NT2/D1 (cell line): ENCODE data around the gene HDAC3.

Source experiments
- DNase-seq: peaks from one replicate; pipeline ENCODE4 v3.0.0-alpha.2; 2011; ENCODE audit warnings: low read depth, low spot score
- H3K27me3 ChIP-seq: 2 replicates; pipeline ENCODE4 v1.6.0; 2011; ENCODE audit warnings: mild to moderate bottlenecking; ENCODE audit not compliant: insufficient read length, insufficient read depth
- H3K36me3 ChIP-seq: 2 replicates; pipeline ENCODE4 v1.6.1; 2011; ENCODE audit warnings: mild to moderate bottlenecking, low read length, mixed read lengths; ENCODE audit not compliant: insufficient read depth, insufficient read length
- H3K4me1 ChIP-seq: 2 replicates; pipeline ENCODE4 v1.5.1; 2011; ENCODE audit not compliant: insufficient read depth, insufficient read length
- H3K4me3 ChIP-seq: 2 replicates; pipeline ENCODE4 v1.5.1; 2011; ENCODE audit warnings: low read depth; ENCODE audit not compliant: insufficient read length
- H3K9ac ChIP-seq: 2 replicates; pipeline ENCODE4 v1.6.0; 2011; ENCODE audit warnings: low read depth; ENCODE audit not compliant: insufficient read length
- H3K9me3 ChIP-seq: 2 replicates; pipeline ENCODE4 v1.5.1; 2011; ENCODE audit warnings: mild to moderate bottlenecking, low read length; ENCODE audit not compliant: insufficient read depth
- SUZ12 ChIP-seq: IDR thresholded peaks from 2 replicates; pipeline ENCODE4 v1.6.1; 2011; ENCODE audit not compliant: insufficient read length, insufficient read depth; ENCODE audit errors: extremely low read depth
- YY1 ChIP-seq: IDR thresholded peaks from 2 replicates; pipeline ENCODE4 v1.6.1; 2011; ENCODE audit not compliant: insufficient read length, insufficient read depth
- ZNF274 ChIP-seq: IDR thresholded peaks from 2 replicates; pipeline ENCODE4 v1.6.1; 2011; ENCODE audit warnings: mild to moderate bottlenecking, low read depth, low read length

Gene HDAC3

GRCh38 chr5:141657404-141657803 lies 20.8 kb upstream of the HDAC3 start:
- H3K27me3 ChIP-seq: peaks cover 3% of the 10 kb centered on the region
- H3K9ac ChIP-seq: no peak overlapping the region
- peaks cover 41% of the 10 kb centered on the region for H3K36me3 ChIP-seq
- no peaks in the 10 kb centered on the region for H3K4me1 ChIP-seq
- no peaks in the 10 kb centered on the region for H3K9me3 ChIP-seq
- H3K4me3 ChIP-seq: no peak overlapping the region
- DNase-seq: no peak
- TF ChIP-seq SUZ12 (no peak), YY1 (no peak), ZNF274 (no peak)

GRCh38 chr5:141656396-141656795 lies 19.7 kb upstream of the HDAC3 start:
- no peak overlapping the region for H3K9ac ChIP-seq
- TF ChIP-seq ZNF274 (no peak), YY1 (no peak), SUZ12 (no peak)

GRCh38 chr5:141655020-141655419 lies 18.4 kb upstream of the HDAC3 start:
- H3K4me3 ChIP-seq: no peak overlapping the region
- H3K27me3 ChIP-seq: peaks cover 11% of the 10 kb centered on the region
- no peaks in the 10 kb centered on the region for H3K9me3 ChIP-seq
- no peak overlapping the region for H3K9ac ChIP-seq
- no peak for DNase-seq
- no peaks in the 10 kb centered on the region for H3K4me1 ChIP-seq
- TF ChIP-seq YY1: no peak
- no peak for TF ChIP-seq ZNF274
- no peak for TF ChIP-seq SUZ12
- peaks cover 35% of the 10 kb centered on the region for H3K36me3 ChIP-seq

More at GRCh38 chr5:141656396-141656795, 19.7 kb upstream of the HDAC3 start:
- H3K4me1 ChIP-seq: no peaks in the 10 kb centered on the region
- no peak overlapping the region for H3K4me3 ChIP-seq
- DNase-seq: no peak
- H3K27me3 ChIP-seq: peaks cover 11% of the 10 kb centered on the region
- peaks cover 35% of the 10 kb centered on the region for H3K36me3 ChIP-seq
- no peaks in the 10 kb centered on the region for H3K9me3 ChIP-seq

GRCh38 chr5:141654298-141654697 lies 17.6 kb upstream of the HDAC3 start:
- Histone ChIP-seq H3K9ac (no peak overlapping the region), H3K27me3 (peaks cover 11% of the 10 kb centered on the region), H3K9me3 (no peaks in the 10 kb centered on the region), H3K4me1 (peaks cover 3% of the 10 kb centered on the region), H3K4me3 (no peak overlapping the region), H3K36me3 (peaks cover 32% of the 10 kb centered on the region)
- DNase-seq: no peak
- TF ChIP-seq SUZ12: no peak
- no peak for TF ChIP-seq YY1
- no peak for TF ChIP-seq ZNF274

- no peak for DNase-seq
- H3K27me3 ChIP-seq: peaks cover 11% of the 10 kb centered on the region
- H3K9ac ChIP-seq: peak overlapping the region; percentile 21
- H3K9me3 ChIP-seq: no peaks in the 10 kb centered on the region
- peaks cover 6% of the 10 kb centered on the region for H3K4me1 ChIP-seq
- TF ChIP-seq SUZ12 (no peak), YY1 (no peak), ZNF274 (no peak)
- peaks cover 31% of the 10 kb centered on the region for H3K36me3 ChIP-seq
- no peak overlapping the region for H3K4me3 ChIP-seq
Observed at GRCh38 chr5:141651728-141652105, 15.1 kb upstream of the HDAC3 start.

- TF ChIP-seq SUZ12: no peak
- TF ChIP-seq YY1: no peak
- TF ChIP-seq ZNF274: no peak
- H3K27me3 ChIP-seq: peaks cover 11% of the 10 kb centered on the region
- DNase-seq: peak; percentile 60
- H3K9me3 ChIP-seq: no peaks in the 10 kb centered on the region
- peak within 1 kb of the TSS; percentile 49 for H3K4me3 ChIP-seq
- H3K9ac ChIP-seq: peak within 1 kb of the TSS; percentile 76
- peaks cover 32% of the 10 kb centered on the region for H3K36me3 ChIP-seq
- peaks cover 6% of the 10 kb centered on the region for H3K4me1 ChIP-seq
Observed at GRCh38 chr5:141650851-141651727, 14.4 kb upstream of the HDAC3 start, which contains the start of gene FCHSD1. FCHSD1 (minus strand) TSS chr5:141651418; CDS start chr5:141651368, 50 bp downstream.

GRCh38 chr5:141649972-141650371 lies 13.3 kb upstream of the HDAC3 start:
- Histone ChIP-seq H3K27me3 (peaks cover 11% of the 10 kb centered on the region), H3K9me3 (no peaks in the 10 kb centered on the region), H3K9ac (no peak overlapping the region), H3K36me3 (peaks cover 25% of the 10 kb centered on the region), H3K4me1 (peaks cover 8% of the 10 kb centered on the region), H3K4me3 (no peak overlapping the region)
- TF ChIP-seq SUZ12: no peak
- TF ChIP-seq YY1: no peak
- no peak for TF ChIP-seq ZNF274
- no peak for DNase-seq
